SU-DHL-6 (cell line): ENCODE results near the gene CACNA1C.

Experiments used
- EZH2phosphoT487 ChIP-seq: fragments of 200-600 bp; sonication (generic), shearing (Covaris generic); conservative IDR thresholded peaks from 2 replicates; pipeline ENCODE4 v1.6.1; 2018; ENCODE audit warnings: mild to moderate bottlenecking, antibody characterized with exemption, low read length, moderate library complexity, mixed read lengths
- TF ChIP-seq, protein P1 (sequence below): fragments of 200-600 bp; sonication (generic); IDR thresholded peaks from one replicate; pipeline ENCODE4 v1.5.1; 2017; ENCODE audit warnings: antibody characterized with exemption, mild to moderate bottlenecking, low read length, moderate library complexity; ENCODE audit not compliant: insufficient read depth, poor library complexity, severe bottlenecking

DNA sequence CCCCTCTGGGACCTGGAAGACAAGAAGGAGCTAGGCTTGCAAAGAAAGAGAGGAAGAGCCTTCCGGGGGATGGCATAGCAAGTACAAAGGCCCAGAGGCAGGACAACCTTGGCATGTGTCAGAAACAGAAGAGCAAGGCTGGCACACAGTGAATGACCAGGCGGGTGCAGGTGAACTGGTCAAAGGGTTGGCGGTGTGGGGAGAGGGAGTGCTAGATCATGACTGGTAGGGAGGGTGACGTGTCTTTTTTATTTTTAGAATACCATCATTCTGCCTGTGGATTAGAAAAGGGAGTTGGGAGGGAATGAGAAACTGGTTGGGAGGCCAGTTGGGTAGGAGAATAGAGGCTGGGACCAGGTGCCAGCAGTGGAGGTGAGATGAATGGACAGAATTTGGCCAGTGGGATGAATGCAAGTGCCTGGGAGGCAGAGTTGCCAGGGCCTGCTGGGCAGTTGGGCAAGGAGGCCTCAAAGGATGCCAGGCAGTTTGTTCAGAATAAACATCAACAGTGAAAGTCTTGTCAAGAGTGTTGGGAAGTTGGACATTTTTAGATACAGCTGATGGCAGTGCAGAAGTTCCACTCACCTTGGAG lies 168.3 kb downstream of the CACNA1C start:
- TF ChIP-seq, protein P1, sequence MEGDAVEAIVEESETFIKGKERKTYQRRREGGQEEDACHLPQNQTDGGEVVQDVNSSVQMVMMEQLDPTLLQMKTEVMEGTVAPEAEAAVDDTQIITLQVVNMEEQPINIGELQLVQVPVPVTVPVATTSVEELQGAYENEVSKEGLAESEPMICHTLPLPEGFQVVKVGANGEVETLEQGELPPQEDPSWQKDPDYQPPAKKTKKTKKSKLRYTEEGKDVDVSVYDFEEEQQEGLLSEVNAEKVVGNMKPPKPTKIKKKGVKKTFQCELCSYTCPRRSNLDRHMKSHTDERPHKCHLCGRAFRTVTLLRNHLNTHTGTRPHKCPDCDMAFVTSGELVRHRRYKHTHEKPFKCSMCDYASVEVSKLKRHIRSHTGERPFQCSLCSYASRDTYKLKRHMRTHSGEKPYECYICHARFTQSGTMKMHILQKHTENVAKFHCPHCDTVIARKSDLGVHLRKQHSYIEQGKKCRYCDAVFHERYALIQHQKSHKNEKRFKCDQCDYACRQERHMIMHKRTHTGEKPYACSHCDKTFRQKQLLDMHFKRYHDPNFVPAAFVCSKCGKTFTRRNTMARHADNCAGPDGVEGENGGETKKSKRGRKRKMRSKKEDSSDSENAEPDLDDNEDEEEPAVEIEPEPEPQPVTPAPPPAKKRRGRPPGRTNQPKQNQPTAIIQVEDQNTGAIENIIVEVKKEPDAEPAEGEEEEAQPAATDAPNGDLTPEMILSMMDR: no peak
- no peak for TF ChIP-seq EZH2phosphoT487
